ENCODE results near the gene N4BP2L1.

N4BP2L1 gene

GRCh38 chr13:32430018-32430747 lies 2.3 kb upstream of the N4BP2L1 start:
- DNase-seq, result peak; percentile 77

GRCh38 chr13:32429433-32429909 lies 1.5 kb upstream of the N4BP2L1 start:
- no peak for DNase-seq

GRCh38 chr13:32428581-32429432 lies 877 bp upstream of the N4BP2L1 start:
- peak; percentile 93 for DNase-seq

- DNase-seq, result no peak
These were observed 709 bp downstream of the N4BP2L1 start for GRCh38 chr13:32426990-32427851.

- DNase-seq, result peak; percentile 90
These were observed 1.5 kb downstream of the N4BP2L1 start for GRCh38 chr13:32426191-32426989.

GRCh38 chr13:32425158-32425557 lies 2.8 kb downstream of the N4BP2L1 start:
- no peak for DNase-seq

GRCh38 chr13:32423592-32423991 lies 4.3 kb downstream of the N4BP2L1 start:
- peak; percentile 71 for DNase-seq

- no peak for DNase-seq
These were observed 8.1 kb downstream of the N4BP2L1 start for GRCh38 chr13:32419862-32420261.

- no peak for DNase-seq
These were observed 9.9 kb downstream of the N4BP2L1 start for GRCh38 chr13:32417995-32418394.

- DNase-seq, result peak; percentile 18
These were observed 12.9 kb downstream of the N4BP2L1 start for GRCh38 chr13:32415019-32415418.

- DNase-seq, result no peak
These were observed 13.3 kb downstream of the N4BP2L1 start for GRCh38 chr13:32414580-32414979.

- DNase-seq, result no peak
These were observed 14.6 kb downstream of the N4BP2L1 start for GRCh38 chr13:32413284-32413683.

GRCh38 chr13:32409561-32410421 lies 18.1 kb downstream of the N4BP2L1 start:
- DNase-seq, result no peak

GRCh38 chr13:32409001-32409313 lies 19.0 kb downstream of the N4BP2L1 start:
- no peak for DNase-seq

- DNase-seq, result no peak
These were observed 19.5 kb downstream of the N4BP2L1 start for GRCh38 chr13:32408296-32409000.

- no peak for DNase-seq
These were observed 20.1 kb downstream of the N4BP2L1 start for GRCh38 chr13:32407854-32408253.

- no peak for DNase-seq
These were observed 24.8 kb downstream of the N4BP2L1 start for GRCh38 chr13:32403108-32403507.

- no peak for DNase-seq
These were observed 36.8 kb downstream of the N4BP2L1 start for GRCh38 chr13:32391101-32391619.

GRCh38 chr13:32390484-32390883 lies 37.4 kb downstream of the N4BP2L1 start:
- no peak for DNase-seq

- no peak for DNase-seq
These were observed 37.9 kb downstream of the N4BP2L1 start for GRCh38 chr13:32390048-32390447.

Measured in MV-4-11 (cell line).